Measurements from ENCODE around the gene LRRC4C. TPM values are rescaled to one million over a fixed set of nuclear protein-coding genes. Genes with fewer than 3 reads are reported as not detected.

Gene LRRC4C
- total RNA-seq, 2 experiments from 2014 or later, result not detected

DNA sequence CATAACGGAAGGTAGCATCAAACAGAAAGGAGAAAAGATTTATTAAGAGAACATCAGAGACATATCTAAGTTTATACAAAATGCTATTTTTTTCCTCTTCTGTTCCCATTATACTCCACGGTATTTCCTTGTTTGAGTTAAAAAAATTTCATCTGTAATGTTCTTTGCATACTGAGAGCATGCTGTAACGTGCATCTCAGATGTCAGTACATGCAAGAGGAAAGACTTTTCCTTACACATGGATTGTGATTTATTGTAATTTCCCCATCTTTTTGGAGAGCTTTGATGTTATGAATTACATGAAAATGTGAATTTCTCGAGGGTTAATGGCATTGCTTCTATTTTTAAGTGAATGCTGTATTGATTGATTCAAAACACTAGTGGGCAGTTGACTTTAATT, 1164.0 kb downstream of the LRRC4C start:
- no peak overlapping the region for H3K27ac Mint-ChIP-seq
- Histone ChIP-seq H3K9me3 (ENCODE audit: control insufficient read depth in 1 of 2, insufficient read depth in 1 of 2, low read length in 2 of 2) (peaks cover 0 to 15% of the 10 kb centered on the region in 2 experiments), H3K27ac (ENCODE audit: low read depth in 1 of 2, low read length in 2 of 2) (no peak overlapping the region), H3K36me3 (ENCODE audit: insufficient read depth, low read length) (no peaks in the 10 kb centered on the region), H3K4me1 (ENCODE audit: insufficient read depth, low read length) (no peaks in the 10 kb centered on the region), H3K27me3 (ENCODE audit: control insufficient read depth in 1 of 2, insufficient read depth in 2 of 2, low read length in 2 of 2) (peaks cover 12 to 13% of the 10 kb centered on the region in 2 experiments), H3K4me3 (ENCODE audit: low read length) (no peak overlapping the region)
- no peak overlapping the region for H3K4me3 Mint-ChIP-seq
- ATAC-seq (ENCODE audit: poor library complexity) (no peak), DNase-seq (no peak)
- peaks cover 30% of the 10 kb centered on the region for H3K27me3 Mint-ChIP-seq
- POLR2A ChIA-PET, result no interaction called here
- no peaks in the 10 kb centered on the region for H3K36me3 Mint-ChIP-seq (ENCODE audit: low read depth)
- H3K9me3 Mint-ChIP-seq, result peaks cover 2% of the 10 kb centered on the region
- TF ChIP-seq, protein P1, sequence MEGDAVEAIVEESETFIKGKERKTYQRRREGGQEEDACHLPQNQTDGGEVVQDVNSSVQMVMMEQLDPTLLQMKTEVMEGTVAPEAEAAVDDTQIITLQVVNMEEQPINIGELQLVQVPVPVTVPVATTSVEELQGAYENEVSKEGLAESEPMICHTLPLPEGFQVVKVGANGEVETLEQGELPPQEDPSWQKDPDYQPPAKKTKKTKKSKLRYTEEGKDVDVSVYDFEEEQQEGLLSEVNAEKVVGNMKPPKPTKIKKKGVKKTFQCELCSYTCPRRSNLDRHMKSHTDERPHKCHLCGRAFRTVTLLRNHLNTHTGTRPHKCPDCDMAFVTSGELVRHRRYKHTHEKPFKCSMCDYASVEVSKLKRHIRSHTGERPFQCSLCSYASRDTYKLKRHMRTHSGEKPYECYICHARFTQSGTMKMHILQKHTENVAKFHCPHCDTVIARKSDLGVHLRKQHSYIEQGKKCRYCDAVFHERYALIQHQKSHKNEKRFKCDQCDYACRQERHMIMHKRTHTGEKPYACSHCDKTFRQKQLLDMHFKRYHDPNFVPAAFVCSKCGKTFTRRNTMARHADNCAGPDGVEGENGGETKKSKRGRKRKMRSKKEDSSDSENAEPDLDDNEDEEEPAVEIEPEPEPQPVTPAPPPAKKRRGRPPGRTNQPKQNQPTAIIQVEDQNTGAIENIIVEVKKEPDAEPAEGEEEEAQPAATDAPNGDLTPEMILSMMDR (IDR thresholded peaks at IDR 0.05), result no peak
- CTCF ChIA-PET, result no interaction called here
- H3K4me1 Mint-ChIP-seq (ENCODE audit: low read depth), result peaks cover 5% of the 10 kb centered on the region
- intact Hi-C loops (cut with DNase I, micrococcal nuclease), result no loop called here

DNA sequence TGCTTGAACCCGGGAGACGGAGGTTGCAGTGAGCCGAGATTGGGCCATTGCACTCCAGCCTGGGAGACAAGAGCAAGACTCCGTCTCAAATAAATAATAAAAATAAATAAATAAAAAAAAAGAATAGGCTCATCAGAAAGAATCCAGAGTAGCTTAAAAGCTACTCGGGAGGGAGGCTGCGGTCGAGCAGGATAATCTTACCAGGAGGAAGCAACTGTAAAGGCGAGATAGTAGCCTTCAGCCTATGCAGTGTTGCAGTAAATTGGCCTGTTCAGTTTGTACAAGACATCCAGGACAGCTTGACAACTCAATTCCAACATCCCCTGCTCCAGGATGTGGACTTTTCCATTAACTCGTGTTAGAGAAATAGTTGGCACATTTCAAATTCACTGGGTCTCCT, 1164.7 kb downstream of the LRRC4C start:
- no peak overlapping the region for H3K27ac ChIP-seq (ENCODE audit: low read depth in 1 of 2, low read length in 2 of 2)
- CTCF ChIA-PET, result no interaction called here
- H3K4me1 ChIP-seq (ENCODE audit: insufficient read depth, low read length), result no peaks in the 10 kb centered on the region
- peaks cover 30% of the 10 kb centered on the region for H3K27me3 Mint-ChIP-seq
- DNase-seq (no peak), ATAC-seq (ENCODE audit: poor library complexity) (no peak)
- H3K27me3 ChIP-seq (ENCODE audit: control insufficient read depth in 1 of 2, insufficient read depth in 2 of 2, low read length in 2 of 2), result peaks cover 12 to 13% of the 10 kb centered on the region in 2 experiments
- POLR2A ChIA-PET, result no interaction called here
- no peaks in the 10 kb centered on the region for H3K36me3 ChIP-seq (ENCODE audit: insufficient read depth, low read length)
- no peaks in the 10 kb centered on the region for H3K36me3 Mint-ChIP-seq (ENCODE audit: low read depth)
- peaks cover 0 to 15% of the 10 kb centered on the region in 2 experiments for H3K9me3 ChIP-seq (ENCODE audit: control insufficient read depth in 1 of 2, insufficient read depth in 1 of 2, low read length in 2 of 2)
- intact Hi-C loops (cut with DNase I, micrococcal nuclease), result no loop called here
- TF ChIP-seq, protein P1 (IDR thresholded peaks at IDR 0.05), result no peak
- peaks cover 2% of the 10 kb centered on the region for H3K9me3 Mint-ChIP-seq
- H3K4me3 Mint-ChIP-seq, result no peak overlapping the region
- no peak overlapping the region for H3K27ac Mint-ChIP-seq
- H3K4me3 ChIP-seq (ENCODE audit: low read length), result no peak overlapping the region
- H3K4me1 Mint-ChIP-seq (ENCODE audit: low read depth), result peaks cover 5% of the 10 kb centered on the region

GRCh38 chr11:40294349-40294735, 1165.1 kb downstream of the LRRC4C start:
- CTCF ChIA-PET, result no interaction called here
- intact Hi-C loops (cut with DNase I, micrococcal nuclease), result no loop called here

More at GRCh38 chr11:40294349-40294735, 1165.1 kb downstream of the LRRC4C start:
- H3K27ac Mint-ChIP-seq, result no peak overlapping the region
- no peaks in the 10 kb centered on the region for H3K36me3 Mint-ChIP-seq (ENCODE audit: low read depth)
- TF ChIP-seq, protein P1 (IDR thresholded peaks at IDR 0.05), result no peak
- Histone ChIP-seq H3K27ac (ENCODE audit: low read depth in 1 of 2, low read length in 2 of 2) (no peak overlapping the region), H3K4me3 (ENCODE audit: low read length) (no peak overlapping the region), H3K9me3 (ENCODE audit: control insufficient read depth in 1 of 2, insufficient read depth in 1 of 2, low read length in 2 of 2) (peaks cover 0 to 15% of the 10 kb centered on the region in 2 experiments), H3K4me1 (ENCODE audit: insufficient read depth, low read length) (no peaks in the 10 kb centered on the region), H3K27me3 (ENCODE audit: control insufficient read depth in 1 of 2, insufficient read depth in 2 of 2, low read length in 2 of 2) (peaks cover 12 to 13% of the 10 kb centered on the region in 2 experiments), H3K36me3 (ENCODE audit: insufficient read depth, low read length) (no peaks in the 10 kb centered on the region)
- DNase-seq, result no peak
- peaks cover 2% of the 10 kb centered on the region for H3K9me3 Mint-ChIP-seq
- H3K4me1 Mint-ChIP-seq (ENCODE audit: low read depth), result peaks cover 5% of the 10 kb centered on the region
- POLR2A ChIA-PET, result no interaction called here
- ATAC-seq (ENCODE audit: poor library complexity), result no peak
- no peak overlapping the region for H3K4me3 Mint-ChIP-seq
- peaks cover 30% of the 10 kb centered on the region for H3K27me3 Mint-ChIP-seq

All from CD4-positive, alpha-beta T cell (primary cell).